ENCODE results near the gene CD200R1L.

Gene CD200R1L

GRCh38 chr3:112786002-112786590 lies 60.6 kb downstream of the CD200R1L start:
- DNase-seq, result no peak

GRCh38 chr3:112785321-112786001 lies 61.2 kb downstream of the CD200R1L start:
- DNase-seq, result no peak

GRCh38 chr3:112782491-112782890 lies 64.2 kb downstream of the CD200R1L start:
- no peak for DNase-seq

- no peak for DNase-seq
Measured at GRCh38 chr3:112781599-112781998, 65.1 kb downstream of the CD200R1L start.

- DNase-seq, result no peak
Measured at GRCh38 chr3:112779558-112780480, 66.8 kb downstream of the CD200R1L start.

GRCh38 chr3:112779011-112779410 lies 67.7 kb downstream of the CD200R1L start:
- no peak for DNase-seq

- DNase-seq, result no peak
Measured at GRCh38 chr3:112778353-112778948, 68.2 kb downstream of the CD200R1L start.

GRCh38 chr3:112777811-112778210 lies 68.9 kb downstream of the CD200R1L start:
- no peak for DNase-seq

GRCh38 chr3:112776836-112777235 lies 69.8 kb downstream of the CD200R1L start:
- DNase-seq, result no peak

- DNase-seq, result no peak
Measured at GRCh38 chr3:112776000-112776399, 70.7 kb downstream of the CD200R1L start.

- DNase-seq, result no peak
Measured at GRCh38 chr3:112775011-112775742, 71.5 kb downstream of the CD200R1L start.

- DNase-seq, result no peak
Measured at GRCh38 chr3:112774293-112774926, 72.3 kb downstream of the CD200R1L start.

- no peak for DNase-seq
Measured at GRCh38 chr3:112773864-112774263, 72.8 kb downstream of the CD200R1L start.

- DNase-seq, result no peak
Measured at GRCh38 chr3:112770951-112771350, 75.7 kb downstream of the CD200R1L start.

GRCh38 chr3:112770032-112770626 lies 76.5 kb downstream of the CD200R1L start:
- peak; percentile 46 for DNase-seq

- no peak for DNase-seq
Measured at GRCh38 chr3:112769286-112769978, 77.2 kb downstream of the CD200R1L start.

GRCh38 chr3:112767777-112768176 lies 78.9 kb downstream of the CD200R1L start:
- DNase-seq, result no peak

GRCh38 chr3:112767177-112767576 lies 79.5 kb downstream of the CD200R1L start:
- DNase-seq, result no peak
